Activated CD4-positive, alpha-beta T cell treated with anti-CD3 and anti-CD28 coated beads for 36 hours (primary cell): Measurements from ENCODE around the gene DNMT3L. TPM values are rescaled to one million over a fixed set of nuclear protein-coding genes. Genes with fewer than 3 reads are reported as not detected.
A peak's percentile ranks its signal among the peaks of the same experiment; 100 is the strongest.
"Not testable (repeated sequence)": the region's sequence is repeated elsewhere in the genome, so short reads cannot be mapped to it uniquely, and the experiment has no call there.

ENCODE experiments used
- ATAC-seq: fragments of 200-7000 bp; cut with Tn5 transposase; one replicate; pipeline ENCODE4 v1.10.0; 2021; ENCODE audit warnings: mild to moderate bottlenecking, moderate library complexity
- CTCF ChIA-PET: fragments of 350-600 bp; sonication (Branson Sonifier 250); formaldehyde crosslinking; loops from one replicate; lab custom pipeline; 2021; ENCODE audit warnings: antibody characterized with exemption; lab: Charles Lee
- POLR2A ChIA-PET: fragments of 350-600 bp; sonication (Branson Sonifier 250); formaldehyde crosslinking; loops from one replicate; lab custom pipeline; 2021; ENCODE audit warnings: antibody characterized with exemption, inconsistent platforms; lab: Charles Lee
- DNase-seq: peaks from one replicate; pipeline ENCODE4 v3.0.0-alpha.2; 2020
- H3K27ac Mint-ChIP-seq: one replicate; pipeline ENCODE4 v1.8.0; 2021; ENCODE audit warnings: mixed read lengths
- H3K27me3 Mint-ChIP-seq: one replicate; pipeline ENCODE4 v1.8.0; 2021; ENCODE audit warnings: mixed read lengths
- H3K36me3 Mint-ChIP-seq: one replicate; pipeline ENCODE4 v1.8.0; 2021; ENCODE audit warnings: low read depth, mixed read lengths
- H3K4me1 Mint-ChIP-seq: one replicate; pipeline ENCODE4 v1.8.0; 2021; ENCODE audit warnings: mixed read lengths
- H3K4me3 Mint-ChIP-seq: one replicate; pipeline ENCODE4 v1.8.0; 2021; ENCODE audit warnings: mild to moderate bottlenecking, moderate library complexity, mixed read lengths
- H3K9me3 Mint-ChIP-seq: one replicate; pipeline ENCODE4 v1.8.0; 2021; ENCODE audit warnings: low read depth, mixed read lengths
- intact Hi-C, 2 experiments: fragments of 100-400 bp; cut with DNase I in 1 of 2; cut with micrococcal nuclease in 1 of 2; formaldehyde crosslinking; loops; one replicate each; pipeline versions ENCODE4 v1.14.2 to v1.15.1; 2022 to 2024; cut with DNase I, micrococcal nuclease
- total RNA-seq, 2 experiments: library from RNA; stranded (reverse); gene quantifications; one replicate each; pipeline ENCODE4 v1.2.3, GENCODE V29; 2021

Gene DNMT3L
- total RNA-seq: not detected

- H3K36me3 Mint-ChIP-seq: no peaks in the 10 kb centered on the region
- H3K9me3 Mint-ChIP-seq: no peaks in the 10 kb centered on the region
- intact Hi-C loops: no loop called here
- H3K4me1 Mint-ChIP-seq: no peaks in the 10 kb centered on the region
- H3K27ac Mint-ChIP-seq: no peak within 1 kb of the TSS
- H3K27me3 Mint-ChIP-seq: no peaks in the 10 kb centered on the region
- no peak within 1 kb of the TSS for H3K4me3 Mint-ChIP-seq
- DNase-seq (no peak), ATAC-seq (no peak)
- ChIA-PET POLR2A (no interaction called here), CTCF (no interaction called here)
Measured at GRCh38 chr21:44261675-44262295, at the start of gene DNMT3L. TSS of gene DNMT3L (minus strand) at chr21:44261897. CDS start at chr21:44261259, 638 bp downstream.

- Mint-ChIP-seq H3K4me1 (peaks cover 2% of the 10 kb centered on the region), H3K27ac (no peak overlapping the region), H3K27me3 (no peaks in the 10 kb centered on the region), H3K4me3 (no peak overlapping the region), H3K9me3 (no peaks in the 10 kb centered on the region), H3K36me3 (peaks cover 24% of the 10 kb centered on the region)
- CTCF ChIA-PET: interaction anchor here (0.7 kb wide), 1 partner anchor 73 kb away, joined by 4 read pairs; no protein-coding TSS in a partner anchor
- intact Hi-C loops: no loop called here
- ATAC-seq (no peak), DNase-seq (no peak)
- POLR2A ChIA-PET: no interaction called here
Measured at GRCh38 chr21:44310628-44311507, 49.2 kb upstream of the DNMT3L start.

- no peak overlapping the region for H3K4me3 Mint-ChIP-seq
- H3K27me3 Mint-ChIP-seq: no peaks in the 10 kb centered on the region
- H3K9me3 Mint-ChIP-seq: no peaks in the 10 kb centered on the region
- no peak for DNase-seq
- intact Hi-C loops: no loop called here
- CTCF ChIA-PET: no interaction called here
- POLR2A ChIA-PET: no interaction called here
- ATAC-seq: no peak
- H3K27ac Mint-ChIP-seq: no peak overlapping the region
- peaks cover 32% of the 10 kb centered on the region for H3K36me3 Mint-ChIP-seq
- H3K4me1 Mint-ChIP-seq: peaks cover 23% of the 10 kb centered on the region
Measured at GRCh38 chr21:44306936-44307704, 45.4 kb upstream of the DNMT3L start.

- Mint-ChIP-seq H3K27me3 (no peaks in the 10 kb centered on the region), H3K4me3 (no peak overlapping the region), H3K36me3 (peaks cover 29% of the 10 kb centered on the region), H3K4me1 (peaks cover 37% of the 10 kb centered on the region), H3K27ac (no peak overlapping the region), H3K9me3 (no peaks in the 10 kb centered on the region)
- intact Hi-C loops: no loop called here
- no peak for DNase-seq
- ATAC-seq: no peak
- CTCF ChIA-PET: interaction anchor here (0.6 kb wide), 1 partner anchor 212 kb away, joined by 4 read pairs; no protein-coding TSS in a partner anchor
- POLR2A ChIA-PET: no interaction called here
Measured at GRCh38 chr21:44305691-44306090, 44.0 kb upstream of the DNMT3L start.

- CTCF ChIA-PET: interaction anchor here (0.6 to 0.8 kb wide), 2 partner anchors 211 to 294 kb away, joined by 3 to 4 read pairs; no protein-coding TSS in a partner anchor
- POLR2A ChIA-PET: no interaction called here
- peaks cover 38% of the 10 kb centered on the region for H3K4me1 Mint-ChIP-seq
- DNase-seq (peak; percentile 71), ATAC-seq (peak; percentile 55)
- H3K27me3 Mint-ChIP-seq: no peaks in the 10 kb centered on the region
- H3K9me3 Mint-ChIP-seq: no peaks in the 10 kb centered on the region
- intact Hi-C loops: loop anchor here in 1 of 2 experiments (5.0 kb wide), 1 partner anchor 182 kb away; no protein-coding TSS in a partner anchor
- H3K4me3 Mint-ChIP-seq: no peak overlapping the region
- peaks cover 29% of the 10 kb centered on the region for H3K36me3 Mint-ChIP-seq
- peak overlapping the region; percentile 65 for H3K27ac Mint-ChIP-seq
Measured at GRCh38 chr21:44304877-44305293, 43.2 kb upstream of the DNMT3L start.

GRCh38 chr21:44304011-44304616 is 42.4 kb upstream of the DNMT3L start:
- CTCF ChIA-PET: interaction anchor here (0.6 to 0.8 kb wide), 2 partner anchors 293 to 1462 kb away, joined by 3 read pairs; no protein-coding TSS in a partner anchor
- no peaks in the 10 kb centered on the region for H3K9me3 Mint-ChIP-seq

GRCh38 chr21:44303490-44303981 is 41.8 kb upstream of the DNMT3L start:
- no peak for DNase-seq
- ChIA-PET POLR2A (interaction anchor here (0.6 kb wide), 1 partner anchor 289 kb away, joined by 3 read pairs; no protein-coding TSS in a partner anchor), CTCF (interaction anchor here (0.7 kb wide), 1 partner anchor 520 kb away, joined by 3 read pairs; no protein-coding TSS in a partner anchor)
- Mint-ChIP-seq H3K9me3 (no peaks in the 10 kb centered on the region), H3K27ac (no peak overlapping the region), H3K4me3 (no peak overlapping the region), H3K4me1 (peaks cover 45% of the 10 kb centered on the region), H3K36me3 (peaks cover 24% of the 10 kb centered on the region), H3K27me3 (no peaks in the 10 kb centered on the region)
- no peak for ATAC-seq
- intact Hi-C loops: loop anchor here in 1 of 2 experiments (5.0 kb wide), 1 partner anchor 184 kb away; no protein-coding TSS in a partner anchor

More at GRCh38 chr21:44304011-44304616, 42.4 kb upstream of the DNMT3L start:
- no peak overlapping the region for H3K27ac Mint-ChIP-seq
- no peak for DNase-seq
- H3K4me1 Mint-ChIP-seq: peaks cover 40% of the 10 kb centered on the region
- no peak for ATAC-seq
- no peaks in the 10 kb centered on the region for H3K27me3 Mint-ChIP-seq
- H3K4me3 Mint-ChIP-seq: no peak overlapping the region
- intact Hi-C loops: loop anchor here in 1 of 2 experiments (5.0 kb wide), 1 partner anchor 183 kb away; no protein-coding TSS in a partner anchor
- POLR2A ChIA-PET: interaction anchor here (0.6 kb wide), 1 partner anchor 289 kb away, joined by 3 read pairs; no protein-coding TSS in a partner anchor
- peaks cover 27% of the 10 kb centered on the region for H3K36me3 Mint-ChIP-seq

GRCh38 chr21:44302573-44303401 is 41.1 kb upstream of the DNMT3L start:
- POLR2A ChIA-PET, H3K27ac Mint-ChIP-seq, H3K27me3 Mint-ChIP-seq, H3K9me3 Mint-ChIP-seq, DNase-seq, ATAC-seq: not testable (repeated sequence)
- Mint-ChIP-seq H3K36me3 (peaks cover 19% of the 10 kb centered on the region), H3K4me1 (peaks cover 52% of the 10 kb centered on the region), H3K4me3 (peak overlapping the region; percentile 77)
- intact Hi-C loops: loop anchor here in 1 of 2 experiments (5.0 kb wide), 1 partner anchor 185 kb away; no protein-coding TSS in a partner anchor
- CTCF ChIA-PET: interaction anchor here (0.7 kb wide), 1 partner anchor 521 kb away, joined by 3 read pairs; no protein-coding TSS in a partner anchor

- no peak overlapping the region for H3K27ac Mint-ChIP-seq
- no peak for DNase-seq
- ATAC-seq: no peak
- ChIA-PET CTCF (interaction anchor here (0.6 to 1.5 kb wide), 2 partner anchors 36 to 286 kb away, joined by 3 to 4 read pairs; no protein-coding TSS in a partner anchor), POLR2A (no interaction called here)
- H3K27me3 Mint-ChIP-seq: no peaks in the 10 kb centered on the region
- H3K9me3 Mint-ChIP-seq: no peaks in the 10 kb centered on the region
- H3K4me1 Mint-ChIP-seq: peaks cover 56% of the 10 kb centered on the region
- peak overlapping the region; percentile 77 for H3K4me3 Mint-ChIP-seq
- intact Hi-C loops: loop anchor here in 1 of 2 experiments (2.0 to 5.0 kb wide), 2 partner anchors 185 to 513 kb away; partner anchors contain the start of gene RRP1
- peaks cover 14% of the 10 kb centered on the region for H3K36me3 Mint-ChIP-seq
Measured at GRCh38 chr21:44301961-44302406, 40.3 kb upstream of the DNMT3L start.
